Osteocyte (in vitro differentiated cells): ENCODE results near the gene CTXN1. TPM values are rescaled to one million over a fixed set of nuclear protein-coding genes. Genes with fewer than 3 reads are reported as not detected.
A peak's percentile ranks its signal among the peaks of the same experiment; 100 is the strongest.

Source experiments
- DNase-seq: peaks from one replicate; pipeline ENCODE4 v3.0.0; 2021; ENCODE audit warnings: mixed read lengths; ENCODE audit not compliant: unreplicated experiment; ENCODE audit errors: extremely low spot score
- H3K27ac Mint-ChIP-seq: one replicate; pipeline ENCODE4 v1.8.0; 2021; ENCODE audit warnings: mild to moderate bottlenecking, mixed read lengths; ENCODE audit not compliant: unreplicated experiment
- H3K27me3 Mint-ChIP-seq: one replicate; pipeline ENCODE4 v1.8.0; 2021; ENCODE audit warnings: mixed read lengths; ENCODE audit not compliant: unreplicated experiment
- H3K36me3 Mint-ChIP-seq: one replicate; pipeline ENCODE4 v1.8.0; 2021; ENCODE audit warnings: mixed read lengths; ENCODE audit not compliant: unreplicated experiment
- H3K4me1 Mint-ChIP-seq: one replicate; pipeline ENCODE4 v1.8.0; 2021; ENCODE audit warnings: mixed read lengths; ENCODE audit not compliant: unreplicated experiment
- H3K4me3 Mint-ChIP-seq: one replicate; pipeline ENCODE4 v1.8.0; 2021; ENCODE audit warnings: mild to moderate bottlenecking, moderate library complexity, mixed read lengths; ENCODE audit not compliant: unreplicated experiment
- H3K9me3 Mint-ChIP-seq: one replicate; pipeline ENCODE4 v1.8.0; 2021; ENCODE audit warnings: mixed read lengths; ENCODE audit not compliant: unreplicated experiment
- CTCF ChIP-seq: fragments of 200-600 bp; sonication (generic); IDR thresholded peaks from 2 replicates; pipeline ENCODE4 v1.5.0; 2021; ENCODE audit warnings: antibody characterized with exemption, mild to moderate bottlenecking, moderate library complexity
- total RNA-seq: library from RNA; stranded (reverse); gene quantifications from 2 replicates; pipeline ENCODE4 v1.2.1, GENCODE V29; 2021

CTXN1 gene
- total RNA-seq, 1 donor from 2014 or later = 28.8 TPM

- H3K9me3 Mint-ChIP-seq = no peaks in the 10 kb centered on the region
- no peak for DNase-seq
- peak overlapping the region; percentile 10 for H3K27ac Mint-ChIP-seq
- no peaks in the 10 kb centered on the region for H3K4me1 Mint-ChIP-seq
- H3K4me3 Mint-ChIP-seq = no peak overlapping the region
- TF ChIP-seq CTCF = peak; percentile 83
- no peaks in the 10 kb centered on the region for H3K27me3 Mint-ChIP-seq
- peaks cover 29% of the 10 kb centered on the region for H3K36me3 Mint-ChIP-seq
These were observed 44.9 kb upstream of the CTXN1 start for GRCh38 chr19:7970716-7971448.

- Mint-ChIP-seq H3K36me3 (peaks cover 36% of the 10 kb centered on the region), H3K27ac (no peak overlapping the region), H3K27me3 (no peaks in the 10 kb centered on the region), H3K4me1 (no peaks in the 10 kb centered on the region), H3K9me3 (no peaks in the 10 kb centered on the region), H3K4me3 (no peak overlapping the region)
- no peak for TF ChIP-seq CTCF
- no peak for DNase-seq
These were observed 43.6 kb upstream of the CTXN1 start for GRCh38 chr19:7969555-7969939.

- Mint-ChIP-seq H3K27me3 (no peaks in the 10 kb centered on the region), H3K4me3 (no peak overlapping the region), H3K27ac (no peak overlapping the region), H3K36me3 (peaks cover 31% of the 10 kb centered on the region), H3K9me3 (no peaks in the 10 kb centered on the region), H3K4me1 (no peaks in the 10 kb centered on the region)
- no peak for TF ChIP-seq CTCF
- no peak for DNase-seq
These were observed 43.0 kb upstream of the CTXN1 start for GRCh38 chr19:7968796-7969554.

- no peak overlapping the region for H3K4me3 Mint-ChIP-seq
- DNase-seq = no peak
- no peak for TF ChIP-seq CTCF
- no peaks in the 10 kb centered on the region for H3K9me3 Mint-ChIP-seq
- H3K27ac Mint-ChIP-seq = no peak overlapping the region
- H3K36me3 Mint-ChIP-seq = peaks cover 28% of the 10 kb centered on the region
- no peaks in the 10 kb centered on the region for H3K27me3 Mint-ChIP-seq
- no peaks in the 10 kb centered on the region for H3K4me1 Mint-ChIP-seq
These were observed 42.3 kb upstream of the CTXN1 start for GRCh38 chr19:7968008-7968795.
